ENCODE measurements around the gene CROCC2.

The CROCC2 gene

GRCh38 chr2:241038374-241039180 is 132.4 kb downstream of the CROCC2 start:
- no peak for DNase-seq

GRCh38 chr2:241039416-241039815 is 133.3 kb downstream of the CROCC2 start:
- no peak for DNase-seq

- no peak for DNase-seq
Measured at GRCh38 chr2:241040081-241040803, 134.1 kb downstream of the CROCC2 start.

GRCh38 chr2:241041589-241042158 is 135.5 kb downstream of the CROCC2 start:
- no peak for DNase-seq
